ENCODE measurements around the gene CYP2R1.
"Not testable (repeated sequence)": the region's sequence is repeated elsewhere in the genome, so short reads cannot be mapped to it uniquely, and the experiment has no call there.

The CYP2R1 gene

GRCh38 chr11:14894657-14895598 is 2.9 kb upstream of the CYP2R1 start:
- H3K4me3 ChIP-seq (ENCODE audit: low read depth, low read length): no peak overlapping the region
- peak; percentile 82 for DNase-seq (ENCODE audit: low read depth)

- DNase-seq (ENCODE audit: low read depth): no peak
- H3K4me3 ChIP-seq (ENCODE audit: low read depth, low read length): peak overlapping the region; percentile 78
Observed at GRCh38 chr11:14892577-14892976, 546 bp upstream of the CYP2R1 start.

- peak overlapping the region; percentile 78 for H3K4me3 ChIP-seq (ENCODE audit: low read depth, low read length)
- no peak for DNase-seq (ENCODE audit: low read depth)
Observed at GRCh38 chr11:14891143-14892035, 642 bp downstream of the CYP2R1 start.

GRCh38 chr11:14886513-14886912 is 5.5 kb downstream of the CYP2R1 start:
- DNase-seq (ENCODE audit: low read depth): no peak
- no peak overlapping the region for H3K4me3 ChIP-seq (ENCODE audit: low read depth, low read length)

- H3K4me3 ChIP-seq (ENCODE audit: low read depth, low read length): no peak overlapping the region
- DNase-seq (ENCODE audit: low read depth): no peak
Observed at GRCh38 chr11:14884667-14885273, 7.3 kb downstream of the CYP2R1 start.

- H3K4me3 ChIP-seq (ENCODE audit: low read depth, low read length); DNase-seq (ENCODE audit: low read depth): not testable (repeated sequence)
Observed at GRCh38 chr11:14883683-14884082, 8.3 kb downstream of the CYP2R1 start.

GRCh38 chr11:14882196-14882595 is 9.8 kb downstream of the CYP2R1 start:
- no peak overlapping the region for H3K4me3 ChIP-seq (ENCODE audit: low read depth, low read length)
- no peak for DNase-seq (ENCODE audit: low read depth)

GRCh38 chr11:14881576-14882193 is 10.3 kb downstream of the CYP2R1 start:
- H3K4me3 ChIP-seq (ENCODE audit: low read depth, low read length): no peak overlapping the region
- DNase-seq (ENCODE audit: low read depth): no peak

- no peak overlapping the region for H3K4me3 ChIP-seq (ENCODE audit: low read depth, low read length)
- DNase-seq (ENCODE audit: low read depth): no peak
Observed at GRCh38 chr11:14875163-14875562, 16.9 kb downstream of the CYP2R1 start.

- DNase-seq (ENCODE audit: low read depth): no peak
- no peak overlapping the region for H3K4me3 ChIP-seq (ENCODE audit: low read depth, low read length)
Observed at GRCh38 chr11:14873632-14874031, 18.4 kb downstream of the CYP2R1 start.

GRCh38 chr11:14872032-14872431 is 20.0 kb downstream of the CYP2R1 start:
- DNase-seq (ENCODE audit: low read depth): no peak
- no peak overlapping the region for H3K4me3 ChIP-seq (ENCODE audit: low read depth, low read length)

GRCh38 chr11:14863775-14864174 is 28.3 kb downstream of the CYP2R1 start:
- DNase-seq (ENCODE audit: low read depth); H3K4me3 ChIP-seq (ENCODE audit: low read depth, low read length): not testable (repeated sequence)

GRCh38 chr11:14861680-14862079 is 30.4 kb downstream of the CYP2R1 start:
- DNase-seq (ENCODE audit: low read depth): no peak
- H3K4me3 ChIP-seq (ENCODE audit: low read depth, low read length): no peak overlapping the region

GRCh38 chr11:14860511-14860910 is 31.5 kb downstream of the CYP2R1 start:
- H3K4me3 ChIP-seq (ENCODE audit: low read depth, low read length): no peak overlapping the region
- DNase-seq (ENCODE audit: low read depth): no peak

GRCh38 chr11:14858404-14858803 is 33.6 kb downstream of the CYP2R1 start:
- DNase-seq (ENCODE audit: low read depth): no peak
- no peak overlapping the region for H3K4me3 ChIP-seq (ENCODE audit: low read depth, low read length)

- no peak for DNase-seq (ENCODE audit: low read depth)
- H3K4me3 ChIP-seq (ENCODE audit: low read depth, low read length): no peak overlapping the region
Observed at GRCh38 chr11:14857621-14858020, 34.4 kb downstream of the CYP2R1 start.

- DNase-seq (ENCODE audit: low read depth): no peak
- no peak overlapping the region for H3K4me3 ChIP-seq (ENCODE audit: low read depth, low read length)
Observed at GRCh38 chr11:14855890-14856289, 36.1 kb downstream of the CYP2R1 start.

- no peak overlapping the region for H3K4me3 ChIP-seq (ENCODE audit: low read depth, low read length)
- DNase-seq (ENCODE audit: low read depth): no peak
Observed at GRCh38 chr11:14854057-14854456, 38.0 kb downstream of the CYP2R1 start.

GRCh38 chr11:14852571-14853177 is 39.4 kb downstream of the CYP2R1 start:
- no peak for DNase-seq (ENCODE audit: low read depth)
- H3K4me3 ChIP-seq (ENCODE audit: low read depth, low read length): no peak overlapping the region
